Measurements from ENCODE around the gene NTM. TPM values are rescaled to one million over a fixed set of nuclear protein-coding genes. Genes with fewer than 3 reads are reported as not detected.

Gene NTM
- total RNA-seq, 1 donor from 2014 or later, result 4.3 TPM

DNA sequence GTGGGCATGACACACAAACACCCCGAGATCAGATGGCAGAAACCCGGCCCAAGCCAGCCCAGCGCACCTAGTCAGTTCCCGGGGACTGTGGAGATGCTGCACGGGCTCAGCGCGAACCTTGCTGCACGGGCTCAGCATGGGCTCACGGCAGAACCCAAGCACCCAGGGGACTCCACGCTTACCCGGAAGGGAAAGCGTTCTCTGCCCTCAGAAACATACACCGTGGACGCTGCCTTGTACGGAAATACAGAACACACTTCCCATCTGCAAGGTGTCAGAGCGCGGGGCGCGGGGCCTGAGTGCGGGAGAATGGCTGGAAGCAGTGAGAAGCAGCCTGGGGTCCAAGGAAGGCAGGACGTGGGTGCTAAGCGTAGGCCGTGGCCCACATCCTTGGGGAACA is 319.9 kb downstream of the NTM start:
- H3K36me3 Mint-ChIP-seq (ENCODE audit: insufficient read depth), result no peaks in the 10 kb centered on the region
- peaks cover 4% of the 10 kb centered on the region for H3K4me1 Mint-ChIP-seq (ENCODE audit: low read depth)
- H3K4me3 Mint-ChIP-seq (ENCODE audit: low read depth), result no peak overlapping the region
- H3K9me3 Mint-ChIP-seq (ENCODE audit: low read depth), result no peaks in the 10 kb centered on the region
- DNase-seq (ENCODE audit: low spot score, unreplicated experiment), result no peak
- peaks cover 68% of the 10 kb centered on the region for H3K27me3 Mint-ChIP-seq
- no peak overlapping the region for H3K27ac Mint-ChIP-seq
- TF ChIP-seq, protein P1, sequence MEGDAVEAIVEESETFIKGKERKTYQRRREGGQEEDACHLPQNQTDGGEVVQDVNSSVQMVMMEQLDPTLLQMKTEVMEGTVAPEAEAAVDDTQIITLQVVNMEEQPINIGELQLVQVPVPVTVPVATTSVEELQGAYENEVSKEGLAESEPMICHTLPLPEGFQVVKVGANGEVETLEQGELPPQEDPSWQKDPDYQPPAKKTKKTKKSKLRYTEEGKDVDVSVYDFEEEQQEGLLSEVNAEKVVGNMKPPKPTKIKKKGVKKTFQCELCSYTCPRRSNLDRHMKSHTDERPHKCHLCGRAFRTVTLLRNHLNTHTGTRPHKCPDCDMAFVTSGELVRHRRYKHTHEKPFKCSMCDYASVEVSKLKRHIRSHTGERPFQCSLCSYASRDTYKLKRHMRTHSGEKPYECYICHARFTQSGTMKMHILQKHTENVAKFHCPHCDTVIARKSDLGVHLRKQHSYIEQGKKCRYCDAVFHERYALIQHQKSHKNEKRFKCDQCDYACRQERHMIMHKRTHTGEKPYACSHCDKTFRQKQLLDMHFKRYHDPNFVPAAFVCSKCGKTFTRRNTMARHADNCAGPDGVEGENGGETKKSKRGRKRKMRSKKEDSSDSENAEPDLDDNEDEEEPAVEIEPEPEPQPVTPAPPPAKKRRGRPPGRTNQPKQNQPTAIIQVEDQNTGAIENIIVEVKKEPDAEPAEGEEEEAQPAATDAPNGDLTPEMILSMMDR (IDR thresholded peaks at IDR 0.05; ENCODE audit: unreplicated experiment), result no peak

- Mint-ChIP-seq H3K9me3 (ENCODE audit: low read depth) (no peaks in the 10 kb centered on the region), H3K4me1 (ENCODE audit: low read depth) (peaks cover 4% of the 10 kb centered on the region), H3K27me3 (peaks cover 72% of the 10 kb centered on the region), H3K4me3 (ENCODE audit: low read depth) (no peak overlapping the region), H3K27ac (no peak overlapping the region), H3K36me3 (ENCODE audit: insufficient read depth) (no peaks in the 10 kb centered on the region)
- no peak for DNase-seq (ENCODE audit: low spot score, unreplicated experiment)
- TF ChIP-seq, protein P1 (IDR thresholded peaks at IDR 0.05; ENCODE audit: unreplicated experiment), result no peak
These were observed 320.4 kb downstream of the NTM start for GRCh38 chr11:131690776-131691175.

- Mint-ChIP-seq H3K4me1 (ENCODE audit: low read depth) (peaks cover 4% of the 10 kb centered on the region), H3K4me3 (ENCODE audit: low read depth) (no peak overlapping the region), H3K27me3 (peaks cover 75% of the 10 kb centered on the region), H3K36me3 (ENCODE audit: insufficient read depth) (no peaks in the 10 kb centered on the region), H3K9me3 (ENCODE audit: low read depth) (no peaks in the 10 kb centered on the region), H3K27ac (no peak overlapping the region)
- TF ChIP-seq, protein P1 (IDR thresholded peaks at IDR 0.05; ENCODE audit: unreplicated experiment), result peak; percentile 82
- DNase-seq (ENCODE audit: low spot score, unreplicated experiment), result peak; percentile 37
These were observed 321.0 kb downstream of the NTM start for GRCh38 chr11:131691181-131692041.

DNA sequence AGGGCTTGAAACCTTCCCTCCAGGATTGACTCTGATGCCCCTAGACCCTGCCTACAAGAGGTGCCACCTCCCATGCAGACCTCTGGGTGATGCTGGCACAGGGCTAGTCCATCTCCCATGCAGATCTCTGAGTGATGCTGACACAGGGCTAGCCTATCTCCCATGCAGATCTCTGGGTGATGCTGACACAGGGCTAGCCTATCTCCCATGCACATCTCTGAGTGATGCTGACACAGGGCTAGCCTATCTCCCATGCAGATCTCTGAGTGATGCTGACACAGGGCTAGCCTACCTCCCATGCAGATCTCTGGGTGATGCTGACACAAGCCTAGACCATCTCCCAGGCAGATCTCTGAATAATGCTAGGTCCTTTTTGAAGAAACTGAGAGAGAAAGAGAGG is 321.7 kb downstream of the NTM start:
- Mint-ChIP-seq H3K4me1 (ENCODE audit: low read depth) (peaks cover 4% of the 10 kb centered on the region), H3K27me3 (peaks cover 78% of the 10 kb centered on the region)
- TF ChIP-seq, protein P1 (IDR thresholded peaks at IDR 0.05; ENCODE audit: unreplicated experiment), result no peak

GRCh38 chr11:131692961-131693360 is 322.5 kb downstream of the NTM start:
- peaks cover 78% of the 10 kb centered on the region for H3K27me3 Mint-ChIP-seq

More for the DNA sequence above, 321.7 kb downstream of the NTM start:
- H3K27ac Mint-ChIP-seq, result no peak overlapping the region
- no peaks in the 10 kb centered on the region for H3K36me3 Mint-ChIP-seq (ENCODE audit: insufficient read depth)
- H3K4me3 Mint-ChIP-seq (ENCODE audit: low read depth), result no peak overlapping the region
- DNase-seq (ENCODE audit: low spot score, unreplicated experiment), result no peak
- H3K9me3 Mint-ChIP-seq (ENCODE audit: low read depth), result no peaks in the 10 kb centered on the region

More at GRCh38 chr11:131692961-131693360, 322.5 kb downstream of the NTM start:
- TF ChIP-seq, protein P1 (IDR thresholded peaks at IDR 0.05; ENCODE audit: unreplicated experiment), result no peak
- Mint-ChIP-seq H3K4me1 (ENCODE audit: low read depth) (peaks cover 4% of the 10 kb centered on the region), H3K4me3 (ENCODE audit: low read depth) (no peak overlapping the region), H3K27ac (no peak overlapping the region), H3K9me3 (ENCODE audit: low read depth) (no peaks in the 10 kb centered on the region), H3K36me3 (ENCODE audit: insufficient read depth) (no peaks in the 10 kb centered on the region)
- no peak for DNase-seq (ENCODE audit: low spot score, unreplicated experiment)
